22Rv1 (cell line): ENCODE measurements around the gene SLC10A6.

Experiments
- CTCF ChIP-seq: fragments of 450-650 bp; IDR thresholded peaks from 2 replicates; pipeline ENCODE4 v1.5.1; 2017; ENCODE audit warnings: mild to moderate bottlenecking
- ZFX ChIP-seq: fragments of 450-650 bp; IDR thresholded peaks from 2 replicates; pipeline ENCODE4 v1.6.1; 2017; ENCODE audit warnings: antibody characterized with exemption, borderline replicate concordance

- TF ChIP-seq CTCF (no peak), ZFX (no peak)
Measured at GRCh38 chr4:86816501-86817273, 32.5 kb downstream of the SLC10A6 start.
